Measurements from ENCODE around the gene ZNF785.
"Not testable (repeated sequence)": the region's sequence is repeated elsewhere in the genome, so short reads cannot be mapped to it uniquely, and the experiment has no call there.

Gene ZNF785

GRCh38 chr16:30602616-30603277 lies 17.2 kb upstream of the ZNF785 start:
- no peak for DNase-seq

- DNase-seq = no peak
Observed at GRCh38 chr16:30601966-30602365, 16.5 kb upstream of the ZNF785 start.

GRCh38 chr16:30600929-30601328 lies 15.4 kb upstream of the ZNF785 start:
- no peak for DNase-seq

- DNase-seq = no peak
Observed at GRCh38 chr16:30600215-30600614, 14.7 kb upstream of the ZNF785 start.

GRCh38 chr16:30592871-30593270 lies 7.4 kb upstream of the ZNF785 start:
- DNase-seq = no peak

GRCh38 chr16:30590869-30591268 lies 5.4 kb upstream of the ZNF785 start:
- DNase-seq = not testable (repeated sequence)

- DNase-seq = not testable (repeated sequence)
Observed at GRCh38 chr16:30589582-30589981, 4.1 kb upstream of the ZNF785 start.

- no peak for DNase-seq
Observed at GRCh38 chr16:30588651-30589050, 3.2 kb upstream of the ZNF785 start.

GRCh38 chr16:30585022-30585399 lies 486 bp downstream of the ZNF785 start:
- peak; percentile 38 for DNase-seq

- no peak for DNase-seq
Observed at GRCh38 chr16:30582611-30583340, 2.7 kb downstream of the ZNF785 start.

- no peak for DNase-seq
Observed at GRCh38 chr16:30581457-30581856, 4.0 kb downstream of the ZNF785 start.

- DNase-seq = no peak
Observed at GRCh38 chr16:30574678-30575077, 10.8 kb downstream of the ZNF785 start.

- DNase-seq = peak; percentile 94
Observed at GRCh38 chr16:30571445-30572322, 13.8 kb downstream of the ZNF785 start, which contains the start of gene ZNF688. Gene ZNF688 (minus strand): TSS chr16:30571714. CDS start chr16:30571629, 85 bp downstream.

GRCh38 chr16:30570636-30571444 lies 14.7 kb downstream of the ZNF785 start:
- no peak for DNase-seq

GRCh38 chr16:30569746-30570635 lies 15.5 kb downstream of the ZNF785 start:
- DNase-seq = no peak

- no peak for DNase-seq
Observed at GRCh38 chr16:30569281-30569680, 16.2 kb downstream of the ZNF785 start.

- peak; percentile 69 for DNase-seq
Observed at GRCh38 chr16:30567991-30568638, 17.4 kb downstream of the ZNF785 start.

GRCh38 chr16:30567160-30567990 lies 18.1 kb downstream of the ZNF785 start:
- peak; percentile 66 for DNase-seq

GRCh38 chr16:30566531-30566930 lies 19.0 kb downstream of the ZNF785 start:
- no peak for DNase-seq

- no peak for DNase-seq
Observed at GRCh38 chr16:30565984-30566383, 19.5 kb downstream of the ZNF785 start.
